Panc1 (cell line): ENCODE data around the gene SCYL2. TPM values are rescaled to one million over a fixed set of nuclear protein-coding genes. Genes with fewer than 3 reads are reported as not detected.
"Not testable (repeated sequence)": the region's sequence is repeated elsewhere in the genome, so short reads cannot be mapped to it uniquely, and the experiment has no call there.

Experiments
- ATAC-seq: fragments of 200-7000 bp; cut with Tn5 transposase; 2 replicates; pipeline ENCODE4 v1.9.1; 2020; ENCODE audit warnings: mild to moderate bottlenecking, moderate library complexity
- BruUV-seq: library from RNA; stranded (reverse); fragments of 400-500 nt; replicated peaks from 2 replicates; lab custom pipeline; 2021; lab: Mats Ljungman, UMichigan
- CTCF ChIA-PET: fragments of 300-600 bp; sonication (Branson Sonifier 250); formaldehyde crosslinking; loops from one replicate; lab custom pipeline; 2022; ENCODE audit warnings: antibody characterized with exemption; lab: Charles Lee
- POLR2A ChIA-PET: fragments of 300-600 bp; sonication (Branson Sonifier 250); formaldehyde crosslinking; loops from one replicate; lab custom pipeline; 2022; ENCODE audit warnings: antibody characterized with exemption; lab: Charles Lee
- DNase-seq: peaks from one replicate; pipeline ENCODE4 v3.0.0-alpha.2; 2010; ENCODE audit warnings: low read depth, low spot score
- H3K27ac ChIP-seq: 2 replicates; pipeline ENCODE4 v1.5.1; 2011; ENCODE audit warnings: mild to moderate bottlenecking, low read length, inconsistent platforms
- H3K27me3 ChIP-seq: fragments of 200-500 bp; sonication (Bioruptor generic); 2 replicates; pipeline ENCODE4 v1.6.0; 2014; ENCODE audit warnings: low read length, inconsistent platforms; ENCODE audit not compliant: control insufficient read depth, insufficient read depth
- H3K36me3 ChIP-seq: fragments of 200-500 bp; sonication (Bioruptor generic); 2 replicates; pipeline ENCODE4 v1.5.1; 2014; ENCODE audit warnings: inconsistent platforms, mild to moderate bottlenecking, low read length, moderate library complexity; ENCODE audit not compliant: control insufficient read depth, insufficient read depth
- H3K4me1 ChIP-seq: 2 replicates; pipeline ENCODE4 v1.5.1; 2011; ENCODE audit warnings: inconsistent platforms, mild to moderate bottlenecking, low read length, moderate library complexity; ENCODE audit not compliant: control insufficient read depth, insufficient read depth
- H3K4me3 ChIP-seq, 2 experiments: 2 replicates each; pipeline ENCODE4 v1.5.1; 2011 to 2012; ENCODE audit warnings: low read depth in 2 of 2, low read length in 2 of 2, mild to moderate bottlenecking in 2 of 2, inconsistent platforms in 1 of 2, moderate library complexity in 1 of 2
- H3K9me3 ChIP-seq: fragments of 200-500 bp; sonication (Bioruptor generic); 2 replicates; pipeline ENCODE4 v1.5.1; 2014; ENCODE audit warnings: low read depth, mild to moderate bottlenecking, inconsistent platforms, low read length, moderate library complexity; ENCODE audit not compliant: control insufficient read depth, insufficient read depth
- CTCF ChIP-seq: fragments of 450-650 bp; IDR thresholded peaks from 2 replicates; pipeline ENCODE4 v1.5.1; 2017; ENCODE audit warnings: mild to moderate bottlenecking
- POLR2AphosphoS5 ChIP-seq: IDR thresholded peaks from 2 replicates; pipeline ENCODE4 v1.6.1; 2012; ENCODE audit warnings: mild to moderate bottlenecking, low read depth, low read length, moderate library complexity
- REST ChIP-seq, 2 experiments: IDR thresholded peaks; 2 replicates each; pipeline ENCODE4 v1.6.1; 2011 to 2012; ENCODE audit warnings: low read depth in 2 of 2, control low read depth in 1 of 2, low read length in 1 of 2, mild to moderate bottlenecking in 1 of 2, moderate library complexity in 1 of 2; ENCODE audit not compliant: insufficient read depth in 1 of 2
- SIN3A ChIP-seq: IDR thresholded peaks from 2 replicates; pipeline ENCODE4 v1.6.1; 2012; ENCODE audit warnings: low read depth, mild to moderate bottlenecking, low read length, moderate library complexity, borderline replicate concordance; ENCODE audit not compliant: insufficient read depth
- TCF7L2 ChIP-seq: IDR thresholded peaks from 2 replicates; pipeline ENCODE4 v1.6.1; 2011; ENCODE audit warnings: mild to moderate bottlenecking, low read depth, low read length, inconsistent platforms
- in situ Hi-C: cut with HindIII; loops from 2 replicates; pipeline ENCODE4 v1.10.0; 2016; ENCODE audit warnings: low sequenced_read_pairs, low pct_unique_long_range_greater_than_20kb
- intact Hi-C: fragments of 100-400 bp; cut with micrococcal nuclease; formaldehyde crosslinking; loops from one replicate; pipeline ENCODE4 v1.10.0; 2022; ENCODE audit not compliant: unreplicated experiment
- total RNA-seq: library from RNA; stranded (reverse); gene quantifications from one replicate; pipeline ENCODE4 v1.2.1, GENCODE V29; 2021; ENCODE audit not compliant: unreplicated experiment

Gene SCYL2
- total RNA-seq, 1 experiment from 2014 or later = 45.3 TPM

GRCh38 chr12:100290016-100290415, 23.0 kb downstream of the SCYL2 start:
- Histone ChIP-seq H3K27ac (no peak overlapping the region), H3K27me3 (no peaks in the 10 kb centered on the region), H3K4me1 (no peaks in the 10 kb centered on the region), H3K9me3 (no peaks in the 10 kb centered on the region), H3K36me3 (no peaks in the 10 kb centered on the region; the same call in 1 of the 2 replicates), H3K4me3 (no peak overlapping the region)
- intact Hi-C loops (no loop called here), in situ Hi-C loops (no loop called here)
- DNase-seq (no peak), ATAC-seq (no peak)
- CTCF ChIA-PET = no interaction called here
- POLR2A ChIA-PET = no interaction called here
- TF ChIP-seq TCF7L2 (no peak), CTCF (no peak), REST (IDR thresholded peaks at IDR 0.05; ENCODE audit: insufficient read depth in 1 of 2, low read depth in 2 of 2, low read length in 1 of 2) (no peak), SIN3A (no peak), POLR2AphosphoS5 (no peak)
- BruUV-seq = no TSS peak

- no peaks in the 10 kb centered on the region for H3K9me3 ChIP-seq
- no peak overlapping the region for H3K27ac ChIP-seq
- H3K4me1 ChIP-seq = no peaks in the 10 kb centered on the region
- H3K36me3 ChIP-seq = no peaks in the 10 kb centered on the region; the same call in 1 of the 2 replicates
- ATAC-seq (no peak), DNase-seq (no peak)
- POLR2A ChIA-PET = no interaction called here
- CTCF ChIA-PET = no interaction called here
- H3K4me3 ChIP-seq = no peak overlapping the region
- no TSS peak for BruUV-seq
- in situ Hi-C loops = no loop called here
- intact Hi-C loops = no loop called here
- no peaks in the 10 kb centered on the region for H3K27me3 ChIP-seq
- no peak for TF ChIP-seq POLR2AphosphoS5
- no peak for TF ChIP-seq TCF7L2
- no peak for TF ChIP-seq REST (IDR thresholded peaks at IDR 0.05; ENCODE audit: insufficient read depth in 1 of 2, low read depth in 2 of 2, low read length in 1 of 2)
- TF ChIP-seq SIN3A = no peak
- no peak for TF ChIP-seq CTCF
These were observed 26.0 kb downstream of the SCYL2 start for GRCh38 chr12:100293017-100293416.

GRCh38 chr12:100294366-100294765, 27.4 kb downstream of the SCYL2 start:
- in situ Hi-C loops = not testable (repeated sequence)

More at GRCh38 chr12:100294366-100294765, 27.4 kb downstream of the SCYL2 start:
- H3K4me1 ChIP-seq, H3K36me3 ChIP-seq, H3K27ac ChIP-seq, CTCF ChIA-PET, POLR2A ChIA-PET, H3K4me3 ChIP-seq, BruUV-seq, H3K27me3 ChIP-seq, DNase-seq, H3K9me3 ChIP-seq, ATAC-seq, intact Hi-C loops: not testable (repeated sequence)
